ENCODE measurements around the gene CCSER1.
"Not testable (repeated sequence)": the region's sequence is repeated elsewhere in the genome, so short reads cannot be mapped to it uniquely, and the experiment has no call there.

Gene CCSER1

GRCh38 chr4:91317434-91317833 lies 1190.2 kb downstream of the CCSER1 start:
- H3K4me3 ChIP-seq (ENCODE audit: low read depth, low read length) = no peak overlapping the region
- no peak overlapping the region for H3K27ac ChIP-seq
- no peak for DNase-seq
- no peak for TF ChIP-seq CTCF (IDR thresholded peaks at IDR 0.05; ENCODE audit: low read depth, low read length)
- H3K36me3 ChIP-seq = no peaks in the 10 kb centered on the region
- H3K27me3 ChIP-seq (ENCODE audit: insufficient read depth, low read depth, severe bottlenecking) = no peaks in the 10 kb centered on the region
- no peaks in the 10 kb centered on the region for H3K9me3 ChIP-seq (ENCODE audit: severe bottlenecking)

- no peak for TF ChIP-seq CTCF (IDR thresholded peaks at IDR 0.05; ENCODE audit: low read depth, low read length)
- Histone ChIP-seq H3K4me3 (ENCODE audit: low read depth, low read length) (no peak overlapping the region), H3K36me3 (no peaks in the 10 kb centered on the region), H3K9me3 (ENCODE audit: severe bottlenecking) (no peaks in the 10 kb centered on the region), H3K27ac (no peak overlapping the region), H3K27me3 (ENCODE audit: insufficient read depth, low read depth, severe bottlenecking) (no peaks in the 10 kb centered on the region)
- DNase-seq = no peak
Measured at GRCh38 chr4:91319556-91320268, 1192.5 kb downstream of the CCSER1 start.

- Histone ChIP-seq H3K27ac (no peak overlapping the region), H3K4me3 (ENCODE audit: low read depth, low read length) (no peak overlapping the region), H3K36me3 (no peaks in the 10 kb centered on the region), H3K9me3 (ENCODE audit: severe bottlenecking) (peaks cover 9% of the 10 kb centered on the region), H3K27me3 (ENCODE audit: insufficient read depth, low read depth, severe bottlenecking) (no peaks in the 10 kb centered on the region)
- no peak for DNase-seq
- no peak for TF ChIP-seq CTCF (IDR thresholded peaks at IDR 0.05; ENCODE audit: low read depth, low read length)
Measured at GRCh38 chr4:91322961-91323360, 1195.8 kb downstream of the CCSER1 start.

GRCh38 chr4:91325495-91325894 lies 1198.3 kb downstream of the CCSER1 start:
- no peak for DNase-seq

GRCh38 chr4:91326167-91326566 lies 1199.0 kb downstream of the CCSER1 start:
- DNase-seq; H3K4me3 ChIP-seq (ENCODE audit: low read depth, low read length); H3K36me3 ChIP-seq; H3K27ac ChIP-seq; H3K27me3 ChIP-seq (ENCODE audit: insufficient read depth, low read depth, severe bottlenecking); H3K9me3 ChIP-seq (ENCODE audit: severe bottlenecking): not testable (repeated sequence)

More at GRCh38 chr4:91325495-91325894, 1198.3 kb downstream of the CCSER1 start:
- Histone ChIP-seq H3K9me3 (ENCODE audit: severe bottlenecking) (peaks cover 9% of the 10 kb centered on the region), H3K4me3 (ENCODE audit: low read depth, low read length) (no peak overlapping the region), H3K27me3 (ENCODE audit: insufficient read depth, low read depth, severe bottlenecking) (no peaks in the 10 kb centered on the region), H3K27ac (no peak overlapping the region), H3K36me3 (no peaks in the 10 kb centered on the region)
- no peak for TF ChIP-seq CTCF (IDR thresholded peaks at IDR 0.05; ENCODE audit: low read depth, low read length)

GRCh38 chr4:91330555-91331137 lies 1203.5 kb downstream of the CCSER1 start:
- TF ChIP-seq CTCF (IDR thresholded peaks at IDR 0.05; ENCODE audit: low read depth, low read length) = no peak
- Histone ChIP-seq H3K27me3 (ENCODE audit: insufficient read depth, low read depth, severe bottlenecking) (no peaks in the 10 kb centered on the region), H3K4me3 (ENCODE audit: low read depth, low read length) (no peak overlapping the region), H3K9me3 (ENCODE audit: severe bottlenecking) (peaks cover 9% of the 10 kb centered on the region), H3K27ac (no peak overlapping the region), H3K36me3 (no peaks in the 10 kb centered on the region)
- DNase-seq = no peak

All from WERI-Rb-1 (cell line).